Right cardiac atrium (tissue), 5 donors: ENCODE measurements around the gene CPB2. TPM values are rescaled to one million over a fixed set of nuclear protein-coding genes. Genes with fewer than 3 reads are reported as not detected.

Source experiments
- ATAC-seq, 2 donors: fragments of 200-7000 bp; cut with Tn5 transposase; one replicate each; pipeline versions ENCODE4 v1.8.0 to v1.9.1; 2020; ENCODE audit warnings: moderate library complexity in 2 of 2, mild to moderate bottlenecking in 1 of 2
- DNase-seq, 3 donors: peaks; one replicate each; pipeline ENCODE4 v3.0.0-alpha.2; 2020
- H3K27ac ChIP-seq: one replicate; pipeline ENCODE4 v1.5.1; 2013; ENCODE audit warnings: mild to moderate bottlenecking, low read length, control low read depth, moderate library complexity
- H3K27me3 ChIP-seq: one replicate; pipeline ENCODE4 v1.6.1; 2013; ENCODE audit not compliant: control insufficient read depth, insufficient read depth
- H3K4me1 ChIP-seq: one replicate; pipeline ENCODE4 v1.6.1; 2013; ENCODE audit warnings: low read length; ENCODE audit not compliant: control insufficient read depth, insufficient read depth
- H3K4me3 ChIP-seq: one replicate; pipeline ENCODE4 v1.5.1; 2013; ENCODE audit warnings: low read length, control low read depth
- H3K9me3 ChIP-seq: one replicate; pipeline ENCODE4 v1.6.1; 2013; ENCODE audit warnings: low read length; ENCODE audit not compliant: control insufficient read depth
- WGBS: extraction: QIAGEN DNeasy Blood & Tissue Kit; methylation state at CpG from one replicate; pipeline ENCODE4 v1.1.7; 2013; 5-methylcytosine and 5-hydroxymethylcytosine counted together
- intact Hi-C, 4 donors: fragments of 100-400 bp; cut with DNase I; formaldehyde crosslinking; loops; one replicate each; pipeline versions ENCODE4 v1.11.0 to v1.14.0; 2022 to 2023
- polyA plus RNA-seq: library from polyadenylated mRNA; stranded (reverse); fragments of 200-250 nt; gene quantifications from one replicate; pipeline ENCODE4 v1.2.3, GENCODE V29; 2013
- total RNA-seq, 4 donors: library from RNA; stranded (reverse); fragmentation: NEBNext Ultra II Directional; extraction: Animal tissue kit (Norgen Biotek cat#: 25700); gene quantifications; one replicate each; pipeline ENCODE4 v1.2.1, GENCODE V29; 2021
- donor health status: healthy with polysubstance abuse.
- donor health status: DM: no; HTN: yes; CAD: no.
- donor health status: DM: no; HTN: no; CAD: no.
- donor health status: DM: no; HTN: yes; CAD: no; lungs with severe emphysema.
- donor health status: DM: yes; HTN: yes; CAD: no.

The CPB2 gene
- total and polyA plus RNA-seq, 5 donors, result not detected

- H3K4me1 ChIP-seq, result no peaks in the 10 kb centered on the region
- 74% methylated on average over 9 of the region's 9 CpGs for WGBS
- no peak overlapping the region for H3K27ac ChIP-seq
- no peak overlapping the region for H3K4me3 ChIP-seq
- H3K27me3 ChIP-seq, result no peaks in the 10 kb centered on the region
- intact Hi-C loops, result no loop called here
- ATAC-seq (no peak), DNase-seq (no peak)
- H3K9me3 ChIP-seq, result no peaks in the 10 kb centered on the region
These were observed 9.8 kb upstream of the CPB2 start for GRCh38 chr13:46114613-46115012.

DNA sequence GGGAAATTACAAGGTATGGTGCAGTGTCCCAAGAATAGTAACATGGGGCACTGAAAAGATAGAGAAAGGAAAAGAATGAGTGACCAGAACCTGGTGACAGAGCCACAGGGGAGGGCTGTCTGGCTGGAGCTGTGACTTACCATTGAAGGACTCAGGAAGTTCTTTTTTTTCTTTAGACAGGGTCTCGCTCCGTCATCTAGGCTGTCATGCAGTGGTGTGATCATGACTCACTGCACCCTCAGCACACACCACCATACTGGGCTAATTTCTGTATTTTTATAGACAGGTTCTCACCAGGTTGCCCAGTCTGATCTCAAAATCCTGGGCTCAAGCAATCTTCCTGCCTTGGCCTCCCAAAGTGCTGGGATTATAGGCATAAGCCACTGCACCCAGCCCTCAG is 8.8 kb upstream of the CPB2 start:
- intact Hi-C loops, result no loop called here
- no peaks in the 10 kb centered on the region for H3K4me1 ChIP-seq
- H3K9me3 ChIP-seq, result no peaks in the 10 kb centered on the region
- H3K27me3 ChIP-seq, result no peaks in the 10 kb centered on the region
- ATAC-seq (no peak), DNase-seq (no peak)
- H3K4me3 ChIP-seq, result no peak overlapping the region
- WGBS, result 71% methylated on average over 2 of the region's 2 CpGs
- H3K27ac ChIP-seq, result no peak overlapping the region

DNA sequence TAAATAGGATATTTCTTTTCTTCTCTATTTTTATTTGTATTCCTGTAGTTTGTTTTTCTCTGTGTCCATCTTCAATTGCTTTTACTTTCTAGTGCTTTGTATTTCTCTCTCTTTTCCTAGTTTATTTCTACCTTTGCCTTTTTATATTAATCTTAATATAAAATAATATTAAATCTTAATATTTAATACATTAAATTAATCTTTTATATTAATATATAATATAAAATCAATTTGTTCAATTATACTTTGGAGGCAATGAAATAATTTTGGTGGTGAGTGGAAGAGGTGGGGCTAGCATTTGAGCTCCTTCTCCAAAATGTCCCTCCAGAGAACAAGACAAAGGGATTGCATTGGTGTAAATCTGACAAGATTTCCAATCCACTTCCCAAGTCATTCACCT is 6.3 kb upstream of the CPB2 start:
- no peaks in the 10 kb centered on the region for H3K4me1 ChIP-seq
- H3K4me3 ChIP-seq, result no peak overlapping the region
- intact Hi-C loops, result no loop called here
- no peak for ATAC-seq
- no peak overlapping the region for H3K27ac ChIP-seq
- no peaks in the 10 kb centered on the region for H3K9me3 ChIP-seq
- H3K27me3 ChIP-seq, result no peaks in the 10 kb centered on the region
- DNase-seq, result no peak

DNA sequence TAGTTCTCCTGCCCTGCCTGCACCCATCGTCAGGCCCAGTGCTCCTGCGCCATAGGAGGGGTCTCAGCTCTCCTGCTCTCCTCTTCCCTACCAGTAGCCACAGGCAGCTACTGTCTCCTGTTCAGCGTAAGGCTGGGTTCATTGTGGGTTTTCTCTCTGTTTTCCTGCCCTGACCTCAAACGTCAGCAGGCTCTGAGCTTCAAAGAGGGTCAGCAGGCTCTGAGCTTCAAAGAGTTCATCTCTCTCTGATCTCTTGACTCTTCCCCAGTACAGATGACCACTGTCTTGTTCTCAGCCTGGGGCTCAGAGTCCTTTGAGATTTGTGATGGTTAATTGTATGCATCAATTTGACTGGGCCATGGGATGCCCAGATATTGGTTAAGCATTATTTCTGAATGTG is 4.6 kb upstream of the CPB2 start:
- no peak overlapping the region for H3K27ac ChIP-seq
- no peak for DNase-seq
- no peaks in the 10 kb centered on the region for H3K27me3 ChIP-seq
- intact Hi-C loops, result no loop called here
- 67% methylated on average over 4 of the region's 4 CpGs for WGBS
- H3K9me3 ChIP-seq, result no peaks in the 10 kb centered on the region
- H3K4me3 ChIP-seq, result no peak overlapping the region
- no peaks in the 10 kb centered on the region for H3K4me1 ChIP-seq
- ATAC-seq, result no peak

DNA sequence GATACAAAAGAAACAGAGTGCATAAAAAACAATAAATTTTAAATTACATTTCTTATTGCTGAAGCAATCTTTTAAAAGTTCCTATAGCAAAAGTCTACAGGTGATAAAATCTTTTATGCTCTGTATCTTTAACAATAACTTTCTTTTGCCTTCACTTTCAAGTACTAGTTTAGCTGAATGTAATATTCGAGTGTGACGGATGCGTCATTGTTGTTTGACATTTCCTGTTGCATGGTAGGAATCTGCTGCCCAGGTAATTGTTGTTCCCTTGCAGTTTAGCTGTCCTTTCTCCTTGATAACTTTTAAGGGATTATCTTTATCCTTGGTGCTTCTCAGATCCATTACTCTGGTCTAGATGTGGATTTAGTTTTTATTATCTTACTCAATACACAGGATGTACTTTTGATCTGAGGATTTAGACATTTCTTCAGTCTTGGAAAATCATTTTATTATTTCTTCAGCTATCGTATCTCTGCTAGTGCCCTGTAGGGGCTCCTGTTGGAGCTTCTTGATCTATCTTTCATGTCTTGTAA is 2.1 kb upstream of the CPB2 start:
- Histone ChIP-seq H3K4me1 (no peaks in the 10 kb centered on the region), H3K9me3 (no peaks in the 10 kb centered on the region), H3K27me3 (no peaks in the 10 kb centered on the region), H3K27ac (no peak overlapping the region), H3K4me3 (no peak overlapping the region)
- WGBS, result 46% methylated on average over 4 of the region's 4 CpGs
- ATAC-seq (no peak), DNase-seq (no peak)
- intact Hi-C loops, result no loop called here

GRCh38 chr13:46103037-46103436 is 1.8 kb downstream of the CPB2 start:
- Histone ChIP-seq H3K27ac (no peak overlapping the region), H3K4me3 (no peak overlapping the region), H3K27me3 (no peaks in the 10 kb centered on the region), H3K9me3 (no peaks in the 10 kb centered on the region), H3K4me1 (no peaks in the 10 kb centered on the region)
- ATAC-seq (no peak), DNase-seq (no peak)
- intact Hi-C loops, result no loop called here
- WGBS, result 92% methylated on average over 7 of the region's 7 CpGs

DNA sequence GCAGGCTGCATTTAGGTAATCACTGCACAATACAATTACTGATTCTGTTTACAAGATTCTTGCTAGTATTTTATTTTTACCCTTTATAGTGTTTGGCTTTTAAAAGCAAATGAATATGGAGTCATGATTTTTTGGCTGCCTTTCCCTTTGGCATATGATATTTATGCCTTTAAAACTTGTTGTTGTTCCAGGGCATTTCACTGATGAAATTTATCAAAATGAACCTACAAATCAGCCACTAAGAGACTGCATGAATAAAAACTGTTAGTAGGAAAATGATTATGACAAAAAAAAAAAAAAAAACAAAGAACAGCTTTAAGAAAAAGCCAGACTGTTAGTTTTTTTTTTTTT is 2.6 kb downstream of the CPB2 start:
- Histone ChIP-seq H3K4me3 (no peak overlapping the region), H3K4me1 (no peaks in the 10 kb centered on the region), H3K27ac (no peak overlapping the region), H3K27me3 (no peaks in the 10 kb centered on the region), H3K9me3 (no peaks in the 10 kb centered on the region)
- DNase-seq (no peak), ATAC-seq (no peak)
- intact Hi-C loops, result no loop called here

DNA sequence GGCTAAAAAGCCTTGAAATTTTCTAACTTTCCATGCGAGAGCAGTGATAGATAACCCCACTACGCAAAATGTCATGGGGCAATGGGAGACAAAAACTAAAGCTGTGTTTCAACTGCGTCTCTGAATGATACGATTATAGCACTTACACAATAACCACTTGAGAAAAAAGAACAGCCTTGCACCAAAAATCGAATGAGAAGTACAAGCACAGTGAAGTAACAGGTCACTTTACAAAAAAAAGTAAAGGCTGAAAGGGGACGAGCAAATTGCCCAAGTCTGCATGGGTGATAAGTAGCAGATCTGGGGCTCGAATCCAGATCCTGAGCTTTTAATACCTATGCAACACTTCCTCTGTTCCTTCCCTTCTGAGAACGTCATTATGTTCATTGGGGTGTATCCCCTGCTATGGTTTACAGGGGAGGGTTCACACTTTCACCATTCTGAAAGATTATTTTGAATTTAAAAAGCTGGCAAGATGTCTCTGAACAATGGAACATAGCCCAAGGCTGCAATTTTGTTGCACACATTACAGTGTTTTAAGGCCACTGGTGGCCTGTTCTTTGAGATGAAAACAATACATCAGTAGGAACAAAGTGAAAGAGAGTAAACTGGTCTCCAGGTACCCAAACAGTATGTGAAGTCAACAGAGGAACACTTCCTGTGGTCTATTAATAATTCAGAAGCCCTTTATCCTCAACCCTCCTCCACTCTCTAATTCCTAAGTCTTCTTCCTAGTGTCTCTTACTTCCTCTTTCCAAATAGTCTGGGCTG is 3.2 kb downstream of the CPB2 start:
- H3K4me1 ChIP-seq, result no peaks in the 10 kb centered on the region
- H3K4me3 ChIP-seq, result no peak overlapping the region
- WGBS, result 50% methylated on average over 8 of the region's 8 CpGs
- no peaks in the 10 kb centered on the region for H3K27me3 ChIP-seq
- no peak for ATAC-seq
- no peak overlapping the region for H3K27ac ChIP-seq
- DNase-seq, result no peak
- H3K9me3 ChIP-seq, result no peaks in the 10 kb centered on the region
- intact Hi-C loops, result no loop called here

GRCh38 chr13:46101002-46101401 is 3.8 kb downstream of the CPB2 start:
- intact Hi-C loops, result no loop called here
- DNase-seq (no peak), ATAC-seq (no peak)
- no peak overlapping the region for H3K27ac ChIP-seq
- 86% methylated on average over 4 of the region's 4 CpGs for WGBS
- no peaks in the 10 kb centered on the region for H3K27me3 ChIP-seq
- H3K4me3 ChIP-seq, result no peak overlapping the region
- no peaks in the 10 kb centered on the region for H3K4me1 ChIP-seq
- H3K9me3 ChIP-seq, result no peaks in the 10 kb centered on the region

- intact Hi-C loops, result no loop called here
- no peak for DNase-seq
- Histone ChIP-seq H3K4me3 (no peak overlapping the region), H3K9me3 (no peaks in the 10 kb centered on the region), H3K4me1 (no peaks in the 10 kb centered on the region), H3K27ac (no peak overlapping the region), H3K27me3 (no peaks in the 10 kb centered on the region)
- WGBS, result 82% methylated on average over 1 of the region's 1 CpG
- no peak for ATAC-seq
These were observed 4.5 kb downstream of the CPB2 start for GRCh38 chr13:46100191-46100815.

- intact Hi-C loops, result no loop called here
- DNase-seq, result no peak
- Histone ChIP-seq H3K9me3 (no peaks in the 10 kb centered on the region), H3K27ac (no peak overlapping the region), H3K4me1 (no peaks in the 10 kb centered on the region), H3K27me3 (no peaks in the 10 kb centered on the region), H3K4me3 (no peak overlapping the region)
- WGBS, result 89% methylated on average over 4 of the region's 4 CpGs
- ATAC-seq, result no peak
These were observed 7.2 kb downstream of the CPB2 start for GRCh38 chr13:46097663-46098062.
